ENCODE results near the gene ODAD2. TPM values are rescaled to one million over a fixed set of nuclear protein-coding genes. Genes with fewer than 3 reads are reported as not detected.
"Not testable (repeated sequence)": the region's sequence is repeated elsewhere in the genome, so short reads cannot be mapped to it uniquely, and the experiment has no call there.

Gene ODAD2
- total and polyA plus RNA-seq, 2 experiments from 2014 or later = 0.63 to 0.68 TPM

- Histone ChIP-seq H3K4me3 (no peak overlapping the region), H3K27ac (no peak overlapping the region), H3K9me3 (ENCODE audit: low read depth) (no peaks in the 10 kb centered on the region), H3K27me3 (no peaks in the 10 kb centered on the region), H3K36me3 (no peaks in the 10 kb centered on the region), H3K4me1 (ENCODE audit: low read depth) (no peaks in the 10 kb centered on the region)
- DNase-seq (ENCODE audit: low read depth in 1 of 2, low spot score in 1 of 2) = no peak
- TF ChIP-seq CTCF (IDR thresholded peaks at IDR 0.05; ENCODE audit: low read depth, low read length) = no peak
These were observed 9.2 kb upstream of the ODAD2 start for GRCh38 chr10:28008054-28008453.

- no peaks in the 10 kb centered on the region for H3K36me3 ChIP-seq
- DNase-seq (ENCODE audit: low read depth in 1 of 2, low spot score in 1 of 2) = no peak
- peaks cover 8% of the 10 kb centered on the region for H3K27me3 ChIP-seq
- no peak overlapping the region for H3K4me3 ChIP-seq
- peaks cover 4% of the 10 kb centered on the region for H3K4me1 ChIP-seq (ENCODE audit: low read depth)
- H3K9me3 ChIP-seq (ENCODE audit: low read depth) = no peaks in the 10 kb centered on the region
- H3K27ac ChIP-seq = no peak overlapping the region
- TF ChIP-seq CTCF (IDR thresholded peaks at IDR 0.05; ENCODE audit: low read depth, low read length) = no peak
These were observed 2.5 kb upstream of the ODAD2 start for GRCh38 chr10:28001353-28001752.

GRCh38 chr10:27998178-27998953, 513 bp downstream of the ODAD2 start:
- no peak overlapping the region for H3K27ac ChIP-seq
- peak overlapping the region; percentile 76 for H3K4me3 ChIP-seq
- DNase-seq (ENCODE audit: low read depth in 1 of 2, low spot score in 1 of 2) = peak; percentile 16 to 64
- H3K9me3 ChIP-seq (ENCODE audit: low read depth) = no peaks in the 10 kb centered on the region
- H3K4me1 ChIP-seq (ENCODE audit: low read depth) = peaks cover 4% of the 10 kb centered on the region
- H3K27me3 ChIP-seq = peaks cover 8% of the 10 kb centered on the region
- H3K36me3 ChIP-seq = no peaks in the 10 kb centered on the region
- TF ChIP-seq CTCF (IDR thresholded peaks at IDR 0.05; ENCODE audit: low read depth, low read length) = no peak

GRCh38 chr10:27997865-27998177, 1.1 kb downstream of the ODAD2 start:
- Histone ChIP-seq H3K36me3 (no peaks in the 10 kb centered on the region), H3K4me1 (ENCODE audit: low read depth) (peaks cover 4% of the 10 kb centered on the region), H3K9me3 (ENCODE audit: low read depth) (no peaks in the 10 kb centered on the region), H3K27ac (no peak overlapping the region), H3K4me3 (peak overlapping the region; percentile 76), H3K27me3 (peaks cover 8% of the 10 kb centered on the region)
- DNase-seq (ENCODE audit: low read depth in 1 of 2, low spot score in 1 of 2) = no peak
- no peak for TF ChIP-seq CTCF (IDR thresholded peaks at IDR 0.05; ENCODE audit: low read depth, low read length)

GRCh38 chr10:27995311-27995710, 3.6 kb downstream of the ODAD2 start:
- no peaks in the 10 kb centered on the region for H3K36me3 ChIP-seq

GRCh38 chr10:27989357-27989756, 9.5 kb downstream of the ODAD2 start:
- not testable (repeated sequence) for H3K4me3 ChIP-seq; H3K27me3 ChIP-seq; H3K36me3 ChIP-seq; H3K9me3 ChIP-seq (ENCODE audit: low read depth); H3K4me1 ChIP-seq (ENCODE audit: low read depth); H3K27ac ChIP-seq; DNase-seq (ENCODE audit: low read depth in 1 of 2, low spot score in 1 of 2)

More at GRCh38 chr10:27995311-27995710, 3.6 kb downstream of the ODAD2 start:
- TF ChIP-seq CTCF (IDR thresholded peaks at IDR 0.05; ENCODE audit: low read depth, low read length) = no peak
- no peak for DNase-seq (ENCODE audit: low read depth in 1 of 2, low spot score in 1 of 2)
- Histone ChIP-seq H3K9me3 (ENCODE audit: low read depth) (no peaks in the 10 kb centered on the region), H3K4me1 (ENCODE audit: low read depth) (peaks cover 4% of the 10 kb centered on the region), H3K4me3 (no peak overlapping the region), H3K27me3 (peaks cover 8% of the 10 kb centered on the region), H3K27ac (no peak overlapping the region)

Measured in cardiac muscle cell (in vitro differentiated cells and primary cell).